ENCODE data around the gene DLEC1. TPM values are rescaled to one million over a fixed set of nuclear protein-coding genes. Genes with fewer than 3 reads are reported as not detected.

Gene DLEC1
- polyA plus RNA-seq, 2 of the 4 experiments (the other 2 are of a cell fraction) = 0.10 TPM; not detected in 1

DNA sequence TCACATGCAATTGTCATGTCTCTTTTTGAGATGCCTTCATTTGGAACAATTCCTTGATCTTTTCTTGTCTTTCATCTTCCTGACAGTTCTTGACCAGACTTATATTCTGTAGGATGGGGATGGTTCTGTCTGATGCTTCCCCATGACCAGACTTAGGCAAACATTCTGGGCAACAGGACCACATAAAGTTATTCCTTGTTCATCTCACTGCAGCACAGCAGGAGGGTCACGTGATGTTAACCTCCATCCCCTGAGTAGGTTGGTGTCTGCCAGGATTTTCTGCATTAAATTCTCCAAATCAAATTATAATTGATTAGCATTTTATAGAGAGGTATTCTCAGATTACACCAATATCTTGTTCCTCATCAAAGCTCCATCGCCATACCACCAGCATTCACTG is 7.8 kb downstream of the DLEC1 start:
- 58% methylated on average over 2 of the region's 2 CpGs for WGBS (ENCODE audit: missing lambda C conversion rate)
- TF ChIP-seq, protein P1, sequence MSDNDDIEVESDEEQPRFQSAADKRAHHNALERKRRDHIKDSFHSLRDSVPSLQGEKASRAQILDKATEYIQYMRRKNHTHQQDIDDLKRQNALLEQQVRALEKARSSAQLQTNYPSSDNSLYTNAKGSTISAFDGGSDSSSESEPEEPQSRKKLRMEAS (IDR thresholded peaks at IDR 0.05) = no peak
- TF ChIP-seq, protein P2, sequence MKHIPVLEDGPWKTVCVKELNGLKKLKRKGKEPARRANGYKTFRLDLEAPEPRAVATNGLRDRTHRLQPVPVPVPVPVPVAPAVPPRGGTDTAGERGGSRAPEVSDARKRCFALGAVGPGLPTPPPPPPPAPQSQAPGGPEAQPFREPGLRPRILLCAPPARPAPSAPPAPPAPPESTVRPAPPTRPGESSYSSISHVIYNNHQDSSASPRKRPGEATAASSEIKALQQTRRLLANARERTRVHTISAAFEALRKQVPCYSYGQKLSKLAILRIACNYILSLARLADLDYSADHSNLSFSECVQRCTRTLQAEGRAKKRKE (CRISPR knock-in tag; IDR thresholded peaks at IDR 0.05; ENCODE audit: low read depth) = no peak
- TF ChIP-seq, protein P3, sequence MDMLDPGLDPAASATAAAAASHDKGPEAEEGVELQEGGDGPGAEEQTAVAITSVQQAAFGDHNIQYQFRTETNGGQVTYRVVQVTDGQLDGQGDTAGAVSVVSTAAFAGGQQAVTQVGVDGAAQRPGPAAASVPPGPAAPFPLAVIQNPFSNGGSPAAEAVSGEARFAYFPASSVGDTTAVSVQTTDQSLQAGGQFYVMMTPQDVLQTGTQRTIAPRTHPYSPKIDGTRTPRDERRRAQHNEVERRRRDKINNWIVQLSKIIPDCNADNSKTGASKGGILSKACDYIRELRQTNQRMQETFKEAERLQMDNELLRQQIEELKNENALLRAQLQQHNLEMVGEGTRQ (IDR thresholded peaks at IDR 0.05) = no peak
- TF ChIP-seq, protein P4, sequence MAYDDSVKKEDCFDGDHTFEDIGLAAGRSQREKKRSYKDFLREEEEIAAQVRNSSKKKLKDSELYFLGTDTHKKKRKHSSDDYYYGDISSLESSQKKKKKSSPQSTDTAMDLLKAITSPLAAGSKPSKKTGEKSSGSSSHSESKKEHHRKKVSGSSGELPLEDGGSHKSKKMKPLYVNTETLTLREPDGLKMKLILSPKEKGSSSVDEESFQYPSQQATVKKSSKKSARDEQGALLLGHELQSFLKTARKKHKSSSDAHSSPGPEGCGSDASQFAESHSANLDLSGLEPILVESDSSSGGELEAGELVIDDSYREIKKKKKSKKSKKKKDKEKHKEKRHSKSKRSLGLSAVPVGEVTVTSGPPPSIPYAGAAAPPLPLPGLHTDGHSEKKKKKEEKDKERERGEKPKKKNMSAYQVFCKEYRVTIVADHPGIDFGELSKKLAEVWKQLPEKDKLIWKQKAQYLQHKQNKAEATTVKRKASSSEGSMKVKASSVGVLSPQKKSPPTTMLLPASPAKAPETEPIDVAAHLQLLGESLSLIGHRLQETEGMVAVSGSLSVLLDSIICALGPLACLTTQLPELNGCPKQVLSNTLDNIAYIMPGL (CRISPR knock-in tag; IDR thresholded peaks at IDR 0.05; ENCODE audit: borderline replicate concordance) = no peak
- TF ChIP-seq FOSB (CRISPR knock-in tag; IDR thresholded peaks at IDR 0.05) (no peak), POLR2AphosphoS2 (conservative IDR thresholded peaks at IDR 0.05; ENCODE audit: low read length) (no peak), NFE2L2 (conservative IDR thresholded peaks at IDR 0.05; ENCODE audit: low read length) (no peak), RFX5 (IDR thresholded peaks at IDR 0.05) (no peak), POLR2A (IDR thresholded peaks at IDR 0.05; ENCODE audit: low read length) (no peak), PHF8 (IDR thresholded peaks at IDR 0.05; ENCODE audit: borderline replicate concordance, low read depth) (no peak), CHD2 (IDR thresholded peaks at IDR 0.05; ENCODE audit: low read length, partially characterized antibody) (no peak), RAD21 (conservative IDR thresholded peaks at IDR 0.05 in 1 of 2, IDR thresholded peaks at IDR 0.05 in 1 of 2) (no peak), FOXS1 (CRISPR knock-in tag; IDR thresholded peaks at IDR 0.05) (no peak), CBX2 (IDR thresholded peaks at IDR 0.05; ENCODE audit: borderline replicate concordance, low read depth) (no peak), EHF (CRISPR knock-in tag; IDR thresholded peaks at IDR 0.05) (no peak)
- TF ChIP-seq, protein P5, sequence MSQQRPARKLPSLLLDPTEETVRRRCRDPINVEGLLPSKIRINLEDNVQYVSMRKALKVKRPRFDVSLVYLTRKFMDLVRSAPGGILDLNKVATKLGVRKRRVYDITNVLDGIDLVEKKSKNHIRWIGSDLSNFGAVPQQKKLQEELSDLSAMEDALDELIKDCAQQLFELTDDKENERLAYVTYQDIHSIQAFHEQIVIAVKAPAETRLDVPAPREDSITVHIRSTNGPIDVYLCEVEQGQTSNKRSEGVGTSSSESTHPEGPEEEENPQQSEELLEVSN (IDR thresholded peaks at IDR 0.05; ENCODE audit: borderline replicate concordance, low read depth) = no peak
- ChIA-PET CTCF (no interaction called here), POLR2A (no interaction called here)
- DNase-seq (ENCODE audit: low read depth in 1 of 2, low spot score in 1 of 2) (no peak), ATAC-seq (no peak), FAIRE-seq (no peak)
- Histone ChIP-seq H3K27ac (no peak overlapping the region), H3K4me1 (no peaks in the 10 kb centered on the region), H3K4me2 (no peak overlapping the region), H3K4me3 (no peak overlapping the region), H3K9me3 (no peaks in the 10 kb centered on the region)

DNA sequence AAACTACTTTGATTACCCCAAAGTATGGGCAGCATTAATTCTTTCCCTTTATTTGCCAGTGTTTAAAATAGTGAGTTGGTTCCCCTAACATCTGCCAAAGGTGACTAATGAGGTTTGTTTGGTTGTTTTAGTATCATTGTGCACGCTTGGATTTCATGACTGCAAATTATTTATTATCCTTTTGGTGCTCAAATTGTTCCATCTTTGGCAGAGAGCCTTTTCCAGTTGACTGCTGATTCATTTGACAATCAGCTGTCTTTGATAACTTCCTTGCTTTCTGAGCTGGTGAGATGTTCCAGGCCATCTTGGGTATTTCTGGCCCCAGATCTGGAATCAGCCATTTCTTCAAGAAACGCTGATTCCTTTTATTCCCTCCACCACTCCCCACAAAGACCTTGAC is 8.9 kb downstream of the DLEC1 start:
- no peak overlapping the region for H3K4me2 ChIP-seq
- WGBS (ENCODE audit: missing lambda C conversion rate) = 11% methylated on average over 2 of the region's 2 CpGs
- H3K4me1 ChIP-seq = no peaks in the 10 kb centered on the region
- DNase-seq (ENCODE audit: low read depth in 1 of 2, low spot score in 1 of 2) (no peak), FAIRE-seq (no peak), ATAC-seq (no peak)
- no peaks in the 10 kb centered on the region for H3K9me3 ChIP-seq
- no peak overlapping the region for H3K27ac ChIP-seq
- no peak overlapping the region for H3K4me3 ChIP-seq
- POLR2A ChIA-PET = no interaction called here
- CTCF ChIA-PET = no interaction called here
- TF ChIP-seq SMC3 (IDR thresholded peaks at IDR 0.05) (no peak), CHD2 (IDR thresholded peaks at IDR 0.05; ENCODE audit: low read length, partially characterized antibody) (no peak), NFE2L2 (conservative IDR thresholded peaks at IDR 0.05; ENCODE audit: low read length) (no peak), ZFP36 (IDR thresholded peaks at IDR 0.05; ENCODE audit: borderline replicate concordance, partially characterized antibody) (no peak), JUN (IDR thresholded peaks at IDR 0.05) (no peak), EP300 (IDR thresholded peaks at IDR 0.05) (no peak), RFX5 (IDR thresholded peaks at IDR 0.05) (no peak), RNF2 (IDR thresholded peaks at IDR 0.05; ENCODE audit: borderline replicate concordance, low read depth) (no peak), GATA3 (IDR thresholded peaks at IDR 0.05; ENCODE audit: borderline replicate concordance) (no peak)
- TF ChIP-seq, protein P6, sequence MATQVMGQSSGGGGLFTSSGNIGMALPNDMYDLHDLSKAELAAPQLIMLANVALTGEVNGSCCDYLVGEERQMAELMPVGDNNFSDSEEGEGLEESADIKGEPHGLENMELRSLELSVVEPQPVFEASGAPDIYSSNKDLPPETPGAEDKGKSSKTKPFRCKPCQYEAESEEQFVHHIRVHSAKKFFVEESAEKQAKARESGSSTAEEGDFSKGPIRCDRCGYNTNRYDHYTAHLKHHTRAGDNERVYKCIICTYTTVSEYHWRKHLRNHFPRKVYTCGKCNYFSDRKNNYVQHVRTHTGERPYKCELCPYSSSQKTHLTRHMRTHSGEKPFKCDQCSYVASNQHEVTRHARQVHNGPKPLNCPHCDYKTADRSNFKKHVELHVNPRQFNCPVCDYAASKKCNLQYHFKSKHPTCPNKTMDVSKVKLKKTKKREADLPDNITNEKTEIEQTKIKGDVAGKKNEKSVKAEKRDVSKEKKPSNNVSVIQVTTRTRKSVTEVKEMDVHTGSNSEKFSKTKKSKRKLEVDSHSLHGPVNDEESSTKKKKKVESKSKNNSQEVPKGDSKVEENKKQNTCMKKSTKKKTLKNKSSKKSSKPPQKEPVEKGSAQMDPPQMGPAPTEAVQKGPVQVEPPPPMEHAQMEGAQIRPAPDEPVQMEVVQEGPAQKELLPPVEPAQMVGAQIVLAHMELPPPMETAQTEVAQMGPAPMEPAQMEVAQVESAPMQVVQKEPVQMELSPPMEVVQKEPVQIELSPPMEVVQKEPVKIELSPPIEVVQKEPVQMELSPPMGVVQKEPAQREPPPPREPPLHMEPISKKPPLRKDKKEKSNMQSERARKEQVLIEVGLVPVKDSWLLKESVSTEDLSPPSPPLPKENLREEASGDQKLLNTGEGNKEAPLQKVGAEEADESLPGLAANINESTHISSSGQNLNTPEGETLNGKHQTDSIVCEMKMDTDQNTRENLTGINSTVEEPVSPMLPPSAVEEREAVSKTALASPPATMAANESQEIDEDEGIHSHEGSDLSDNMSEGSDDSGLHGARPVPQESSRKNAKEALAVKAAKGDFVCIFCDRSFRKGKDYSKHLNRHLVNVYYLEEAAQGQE (IDR thresholded peaks at IDR 0.05) = no peak
- TF ChIP-seq, protein P7, sequence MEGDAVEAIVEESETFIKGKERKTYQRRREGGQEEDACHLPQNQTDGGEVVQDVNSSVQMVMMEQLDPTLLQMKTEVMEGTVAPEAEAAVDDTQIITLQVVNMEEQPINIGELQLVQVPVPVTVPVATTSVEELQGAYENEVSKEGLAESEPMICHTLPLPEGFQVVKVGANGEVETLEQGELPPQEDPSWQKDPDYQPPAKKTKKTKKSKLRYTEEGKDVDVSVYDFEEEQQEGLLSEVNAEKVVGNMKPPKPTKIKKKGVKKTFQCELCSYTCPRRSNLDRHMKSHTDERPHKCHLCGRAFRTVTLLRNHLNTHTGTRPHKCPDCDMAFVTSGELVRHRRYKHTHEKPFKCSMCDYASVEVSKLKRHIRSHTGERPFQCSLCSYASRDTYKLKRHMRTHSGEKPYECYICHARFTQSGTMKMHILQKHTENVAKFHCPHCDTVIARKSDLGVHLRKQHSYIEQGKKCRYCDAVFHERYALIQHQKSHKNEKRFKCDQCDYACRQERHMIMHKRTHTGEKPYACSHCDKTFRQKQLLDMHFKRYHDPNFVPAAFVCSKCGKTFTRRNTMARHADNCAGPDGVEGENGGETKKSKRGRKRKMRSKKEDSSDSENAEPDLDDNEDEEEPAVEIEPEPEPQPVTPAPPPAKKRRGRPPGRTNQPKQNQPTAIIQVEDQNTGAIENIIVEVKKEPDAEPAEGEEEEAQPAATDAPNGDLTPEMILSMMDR (IDR thresholded peaks at IDR 0.05) = no peak
- TF ChIP-seq, protein P5 (IDR thresholded peaks at IDR 0.05; ENCODE audit: borderline replicate concordance, low read depth) = no peak
- TF ChIP-seq, protein P8, sequence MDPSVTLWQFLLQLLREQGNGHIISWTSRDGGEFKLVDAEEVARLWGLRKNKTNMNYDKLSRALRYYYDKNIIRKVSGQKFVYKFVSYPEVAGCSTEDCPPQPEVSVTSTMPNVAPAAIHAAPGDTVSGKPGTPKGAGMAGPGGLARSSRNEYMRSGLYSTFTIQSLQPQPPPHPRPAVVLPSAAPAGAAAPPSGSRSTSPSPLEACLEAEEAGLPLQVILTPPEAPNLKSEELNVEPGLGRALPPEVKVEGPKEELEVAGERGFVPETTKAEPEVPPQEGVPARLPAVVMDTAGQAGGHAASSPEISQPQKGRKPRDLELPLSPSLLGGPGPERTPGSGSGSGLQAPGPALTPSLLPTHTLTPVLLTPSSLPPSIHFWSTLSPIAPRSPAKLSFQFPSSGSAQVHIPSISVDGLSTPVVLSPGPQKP (IDR thresholded peaks at IDR 0.05; ENCODE audit: low read depth, low read length) = no peak

All from A549 (cell line).